Measurements from ENCODE around the gene RUSC1.
"Not testable (repeated sequence)": the region's sequence is repeated elsewhere in the genome, so short reads cannot be mapped to it uniquely, and the experiment has no call there.

Gene RUSC1

GRCh38 chr1:155324717-155325602 is 4.3 kb downstream of the RUSC1 start:
- peak; percentile 82 for DNase-seq

- no peak for DNase-seq
These were observed 4.9 kb downstream of the RUSC1 start for GRCh38 chr1:155325603-155325893.

GRCh38 chr1:155326020-155326526 is 5.4 kb downstream of the RUSC1 start:
- DNase-seq, result no peak

GRCh38 chr1:155326631-155327037 is 5.9 kb downstream of the RUSC1 start:
- no peak for DNase-seq

- DNase-seq, result no peak
These were observed 7.3 kb downstream of the RUSC1 start for GRCh38 chr1:155327981-155328380.

GRCh38 chr1:155328856-155329255 is 8.2 kb downstream of the RUSC1 start:
- not testable (repeated sequence) for DNase-seq

- no peak for DNase-seq
These were observed 9.4 kb downstream of the RUSC1 start for GRCh38 chr1:155329980-155330598.

GRCh38 chr1:155334962-155335361 is 14.3 kb downstream of the RUSC1 start:
- no peak for DNase-seq

- DNase-seq, result no peak
These were observed 18.9 kb downstream of the RUSC1 start for GRCh38 chr1:155339515-155340097.

- DNase-seq, result no peak
These were observed 22.1 kb downstream of the RUSC1 start for GRCh38 chr1:155342842-155343241.

GRCh38 chr1:155352631-155353030 is 31.9 kb downstream of the RUSC1 start:
- DNase-seq, result no peak

GRCh38 chr1:155360051-155360450 is 39.4 kb downstream of the RUSC1 start:
- DNase-seq, result no peak

- DNase-seq, result no peak
These were observed 58.5 kb downstream of the RUSC1 start for GRCh38 chr1:155379180-155379579.

- DNase-seq, result peak; percentile 3
These were observed 59.0 kb downstream of the RUSC1 start for GRCh38 chr1:155379631-155380090.

Measured in retina (tissue), 1 donor.